Aorta (tissue), 5 donors: ENCODE data around the gene PHEX. TPM values are rescaled to one million over a fixed set of nuclear protein-coding genes. Genes with fewer than 3 reads are reported as not detected.

Source experiments
- ATAC-seq: fragments of 200-7000 bp; cut with Tn5 transposase; one replicate; pipeline ENCODE4 v1.9.1; 2022; ENCODE audit warnings: moderate library complexity; ENCODE audit not compliant: low FRiP score
- DNase-seq, 2 donors: peaks; one replicate each; pipeline ENCODE4 v3.0.0-alpha.2; 2020
- H3K27ac ChIP-seq, 2 donors: one replicate each; pipeline ENCODE4 v1.5.1; 2013; ENCODE audit warnings: low read length in 2 of 2, mild to moderate bottlenecking in 2 of 2, moderate library complexity in 2 of 2, control low read depth in 1 of 2, inconsistent platforms in 1 of 2, low read depth in 1 of 2
- H3K27me3 ChIP-seq, 2 donors: one replicate each; pipeline ENCODE4 v1.6.1; 2013; ENCODE audit warnings: control low read depth in 1 of 2, low read length in 1 of 2, mild to moderate bottlenecking in 1 of 2, moderate library complexity in 1 of 2; ENCODE audit not compliant: insufficient read depth in 2 of 2, control insufficient read depth in 1 of 2
- H3K36me3 ChIP-seq, 2 donors: one replicate each; pipeline ENCODE4 v1.6.1; 2013; ENCODE audit warnings: control low read depth in 1 of 2, low read length in 1 of 2, mild to moderate bottlenecking in 1 of 2; ENCODE audit not compliant: insufficient read depth in 2 of 2, control insufficient read depth in 1 of 2
- H3K4me1 ChIP-seq, 2 donors: one replicate each; pipeline ENCODE4 v1.6.1; 2013; ENCODE audit warnings: low read length in 2 of 2, control low read depth in 1 of 2, mild to moderate bottlenecking in 1 of 2, moderate library complexity in 1 of 2; ENCODE audit not compliant: insufficient read depth in 2 of 2, control insufficient read depth in 1 of 2
- H3K4me3 ChIP-seq, 2 donors: one replicate each; pipeline ENCODE4 v1.5.1; 2013; ENCODE audit warnings: low read length in 2 of 2, control low read depth in 1 of 2, mild to moderate bottlenecking in 1 of 2
- H3K9me3 ChIP-seq: one replicate; pipeline ENCODE4 v1.6.1; 2013; ENCODE audit warnings: mild to moderate bottlenecking, low read length; ENCODE audit not compliant: control insufficient read depth
- WGBS, 2 donors: extraction: QIAGEN DNeasy Blood & Tissue Kit; methylation state at CpG; one replicate each; pipeline ENCODE4 v1.1.7; 2013; 5-methylcytosine and 5-hydroxymethylcytosine counted together
- intact Hi-C, 2 donors: fragments of 100-400 bp; cut with DNase I; formaldehyde crosslinking; loops; one replicate each; pipeline versions ENCODE4 v1.14.2 to v1.15.0; 2022
- polyA plus RNA-seq, 2 donors: library from polyadenylated mRNA; stranded (reverse); fragments of 200-250 nt; gene quantifications; one replicate each; pipeline ENCODE4 v1.2.3, GENCODE V29; 2013
- total RNA-seq, 2 donors: library from RNA; stranded (reverse); fragmentation: NEBNext Ultra II Directional; extraction: Animal tissue kit (Norgen Biotek cat#: 25700); gene quantifications; one replicate each; pipeline ENCODE4 v1.2.1, GENCODE V29; 2021
- donor health status: healthy with polysubstance abuse.
- donor health status: Bipolar disorder and iron deficiency.
- donor health status: DM: no; HTN: no; CAD: no.
- donor health status: DM: no; HTN: no; CAD: no.
- donor health status: DM: yes; HTN: yes; CAD: no.

The PHEX gene
- total and polyA plus RNA-seq, 4 donors = 0.13 to 0.39 (median 0.13) TPM; not detected in 1

- ATAC-seq (no peak), DNase-seq (no peak)
- Histone ChIP-seq H3K9me3 (no peaks in the 10 kb centered on the region), H3K27ac (no peak overlapping the region), H3K27me3 (no peaks in the 10 kb centered on the region), H3K36me3 (peaks cover 0 to 4% of the 10 kb centered on the region in 2 donors), H3K4me3 (no peak overlapping the region), H3K4me1 (no peaks in the 10 kb centered on the region)
- WGBS, 2 donors = 84 to 89% methylated on average over 10 of the region's 10 CpGs
- intact Hi-C loops = no loop called here
Observed at GRCh38 chrX:22004866-22005265, 27.3 kb upstream of the PHEX start.

GRCh38 chrX:22012051-22012450 lies 20.1 kb upstream of the PHEX start:
- ATAC-seq = no peak

GRCh38 chrX:22012931-22013330 lies 19.2 kb upstream of the PHEX start:
- H3K27ac ChIP-seq = no peak overlapping the region
- no peak for DNase-seq
- H3K4me1 ChIP-seq = no peaks in the 10 kb centered on the region
- no peaks in the 10 kb centered on the region for H3K27me3 ChIP-seq
- ATAC-seq = no peak
- 76 to 95% methylated on average over 7 of the region's 7 CpGs for WGBS, 2 donors
- intact Hi-C loops = no loop called here
- H3K9me3 ChIP-seq = no peaks in the 10 kb centered on the region
- no peak overlapping the region for H3K4me3 ChIP-seq
- peaks cover 0 to 1% of the 10 kb centered on the region in 2 donors for H3K36me3 ChIP-seq

More at GRCh38 chrX:22012051-22012450, 20.1 kb upstream of the PHEX start:
- no peaks in the 10 kb centered on the region for H3K4me1 ChIP-seq
- intact Hi-C loops = no loop called here
- peaks cover 0 to 2% of the 10 kb centered on the region in 2 donors for H3K36me3 ChIP-seq
- 38 to 44% methylated on average over 5 of the region's 5 CpGs for WGBS, 2 donors
- H3K27ac ChIP-seq = no peak overlapping the region
- DNase-seq = no peak
- H3K9me3 ChIP-seq = no peaks in the 10 kb centered on the region
- H3K4me3 ChIP-seq = no peak overlapping the region
- no peaks in the 10 kb centered on the region for H3K27me3 ChIP-seq

GRCh38 chrX:22015139-22015750 lies 16.9 kb upstream of the PHEX start:
- no peaks in the 10 kb centered on the region for H3K9me3 ChIP-seq

GRCh38 chrX:22021751-22022324 lies 10.3 kb upstream of the PHEX start:
- Histone ChIP-seq H3K9me3 (no peaks in the 10 kb centered on the region), H3K4me3 (no peak overlapping the region), H3K27me3 (no peaks in the 10 kb centered on the region), H3K27ac (no peak overlapping the region), H3K36me3 (no peaks in the 10 kb centered on the region), H3K4me1 (no peaks in the 10 kb centered on the region)
- ATAC-seq (no peak), DNase-seq (no peak)
- intact Hi-C loops = no loop called here
- 50 to 57% methylated on average over 10 of the region's 10 CpGs for WGBS, 2 donors

More at GRCh38 chrX:22015139-22015750, 16.9 kb upstream of the PHEX start:
- ATAC-seq = no peak
- H3K27ac ChIP-seq = no peak overlapping the region
- no peaks in the 10 kb centered on the region for H3K27me3 ChIP-seq
- H3K4me1 ChIP-seq = no peaks in the 10 kb centered on the region
- intact Hi-C loops = no loop called here
- H3K4me3 ChIP-seq = no peak overlapping the region
- DNase-seq = no peak
- 72 to 87% methylated on average over 9 of the region's 9 CpGs for WGBS, 2 donors
- no peaks in the 10 kb centered on the region for H3K36me3 ChIP-seq

- no peaks in the 10 kb centered on the region for H3K27me3 ChIP-seq
- intact Hi-C loops = no loop called here
- DNase-seq = no peak
- ATAC-seq = no peak
- WGBS, 2 donors = 43 to 68% methylated on average over 2 of the region's 2 CpGs
- no peaks in the 10 kb centered on the region for H3K9me3 ChIP-seq
- no peak overlapping the region for H3K27ac ChIP-seq
- H3K36me3 ChIP-seq = no peaks in the 10 kb centered on the region
- no peaks in the 10 kb centered on the region for H3K4me1 ChIP-seq
- no peak overlapping the region for H3K4me3 ChIP-seq
Observed at GRCh38 chrX:22024577-22024976, 7.5 kb upstream of the PHEX start.

- Histone ChIP-seq H3K27me3 (no peaks in the 10 kb centered on the region), H3K9me3 (no peaks in the 10 kb centered on the region), H3K4me3 (no peak overlapping the region), H3K4me1 (no peaks in the 10 kb centered on the region), H3K27ac (no peak overlapping the region), H3K36me3 (no peaks in the 10 kb centered on the region)
- no peak for DNase-seq
- intact Hi-C loops = no loop called here
- no peak for ATAC-seq
- WGBS, 2 donors = 75 to 89% methylated on average over 7 of the region's 7 CpGs
Observed at GRCh38 chrX:22025751-22026150, 6.4 kb upstream of the PHEX start.

GRCh38 chrX:22026731-22027130 lies 5.4 kb upstream of the PHEX start:
- ATAC-seq (no peak), DNase-seq (no peak)
- H3K27me3 ChIP-seq = no peaks in the 10 kb centered on the region
- no peaks in the 10 kb centered on the region for H3K36me3 ChIP-seq
- intact Hi-C loops = no loop called here
- no peaks in the 10 kb centered on the region for H3K4me1 ChIP-seq
- no peak overlapping the region for H3K4me3 ChIP-seq
- no peaks in the 10 kb centered on the region for H3K9me3 ChIP-seq
- no peak overlapping the region for H3K27ac ChIP-seq
- WGBS, 2 donors = 86 to 88% methylated on average over 4 of the region's 4 CpGs

GRCh38 chrX:22032506-22032905 lies 381 bp downstream of the PHEX start:
- Histone ChIP-seq H3K27me3 (no peaks in the 10 kb centered on the region), H3K9me3 (no peaks in the 10 kb centered on the region), H3K4me1 (no peaks in the 10 kb centered on the region), H3K27ac (no peak overlapping the region), H3K36me3 (no peaks in the 10 kb centered on the region), H3K4me3 (no peak overlapping the region)
- WGBS, 2 donors = 48 to 59% methylated on average over 6 of the region's 6 CpGs
- intact Hi-C loops = no loop called here
- DNase-seq = no peak
- ATAC-seq = no peak
